Activated naive CD4-positive, alpha-beta T cell treated with anti-CD3 and anti-CD28 coated beads, Interleukin-2, amount 50 U/mL, for 72 hours (primary cell): Measurements from ENCODE around the gene ERICH3. TPM values are rescaled to one million over a fixed set of nuclear protein-coding genes. Genes with fewer than 3 reads are reported as not detected.

ENCODE experiments used
- ATAC-seq, 2 donors: fragments of 150-1000 bp; cut with Tn5 transposase; 2 replicates each; pipeline ENCODE4 v1.10.0; 2021; ENCODE audit warnings: mild to moderate bottlenecking in 2 of 2, moderate library complexity in 2 of 2
- DNase-seq, 2 donors: peaks; one replicate each; pipeline ENCODE4 v3.0.0; 2021 to 2022; ENCODE audit warnings: low spot score in 2 of 2
- H3K27ac Mint-ChIP-seq, 2 donors: one replicate each; pipeline ENCODE4 v1.8.0; 2022; ENCODE audit warnings: mild to moderate bottlenecking in 2 of 2, mixed read lengths in 2 of 2
- H3K36me3 Mint-ChIP-seq, 2 donors: one replicate each; pipeline ENCODE4 v1.8.0; 2022; ENCODE audit warnings: mixed read lengths in 2 of 2
- H3K9me3 Mint-ChIP-seq, 2 donors: one replicate each; pipeline ENCODE4 v1.8.0; 2022; ENCODE audit warnings: mixed read lengths in 2 of 2
- total RNA-seq, 2 donors: library from RNA; stranded (reverse); gene quantifications; one replicate each; pipeline ENCODE4 v1.2.3, GENCODE V29; 2022

Gene ERICH3
- total RNA-seq, 2 donors from 2014 or later, result not detected

DNA sequence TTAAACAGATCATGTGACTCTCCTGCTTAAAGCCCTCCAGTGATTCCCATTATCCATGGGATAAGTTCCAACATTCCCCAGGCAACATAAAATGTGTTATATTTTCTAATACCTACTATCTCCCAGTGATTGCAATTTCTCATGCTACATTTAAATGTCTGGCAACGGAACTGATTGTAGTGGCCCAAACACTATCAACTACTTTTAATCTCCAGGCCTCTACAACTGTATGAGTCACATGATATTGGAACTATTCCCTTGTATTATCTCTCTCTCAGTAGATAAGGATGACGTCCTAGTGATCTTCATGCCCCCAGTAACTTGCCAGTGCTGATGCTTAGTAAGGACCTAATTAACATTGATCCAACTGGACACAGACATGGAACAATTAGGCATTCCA is 49.9 kb downstream of the ERICH3 start:
- no peaks in the 10 kb centered on the region for H3K36me3 Mint-ChIP-seq
- DNase-seq (no peak), ATAC-seq (no peak)
- H3K9me3 Mint-ChIP-seq, result peaks cover 0 to 3% of the 10 kb centered on the region in 2 donors
- no peak overlapping the region for H3K27ac Mint-ChIP-seq

DNA sequence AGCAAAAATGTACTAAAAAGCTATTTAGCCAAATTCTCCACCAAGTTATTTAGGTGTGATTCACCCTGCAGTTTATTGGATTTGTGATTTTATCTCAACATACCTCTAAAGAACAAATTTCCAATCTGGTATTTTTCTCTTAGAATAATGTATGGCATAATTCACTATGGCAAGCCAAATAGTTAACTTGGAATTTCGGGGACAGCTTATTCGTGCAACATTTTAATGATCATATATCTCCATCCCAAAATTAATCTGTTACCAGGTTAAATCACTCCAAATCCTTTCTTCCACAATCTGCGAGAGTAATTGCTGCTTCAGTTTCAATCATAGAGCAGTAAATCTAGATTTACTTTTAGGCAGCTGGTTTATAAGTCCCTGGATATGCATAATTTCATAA is 53.4 kb downstream of the ERICH3 start:
- DNase-seq, result no peak
- Mint-ChIP-seq H3K9me3 (no peaks in the 10 kb centered on the region), H3K27ac (no peak overlapping the region), H3K36me3 (no peaks in the 10 kb centered on the region)
- ATAC-seq, result no peak

DNA sequence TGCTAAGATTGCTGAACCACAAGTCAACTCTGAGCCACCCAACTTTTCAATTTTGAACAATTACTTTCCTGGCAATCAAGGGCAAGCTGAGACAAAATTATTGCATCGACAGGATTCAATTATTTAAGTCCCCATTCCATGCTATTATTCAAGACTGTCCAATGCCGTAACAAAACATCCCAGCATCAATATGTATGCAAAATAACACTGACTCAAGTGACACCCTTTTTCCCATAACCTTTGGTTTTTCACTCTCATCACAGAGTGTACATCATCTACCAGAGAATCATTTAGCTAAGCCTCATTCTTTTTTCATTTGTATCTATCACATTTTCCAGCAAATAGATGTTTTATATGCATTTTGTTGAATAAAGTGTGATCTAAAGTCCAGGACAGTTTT is 54.6 kb downstream of the ERICH3 start:
- ATAC-seq (no peak), DNase-seq (no peak)
- Mint-ChIP-seq H3K36me3 (no peaks in the 10 kb centered on the region), H3K9me3 (no peaks in the 10 kb centered on the region), H3K27ac (no peak overlapping the region)

DNA sequence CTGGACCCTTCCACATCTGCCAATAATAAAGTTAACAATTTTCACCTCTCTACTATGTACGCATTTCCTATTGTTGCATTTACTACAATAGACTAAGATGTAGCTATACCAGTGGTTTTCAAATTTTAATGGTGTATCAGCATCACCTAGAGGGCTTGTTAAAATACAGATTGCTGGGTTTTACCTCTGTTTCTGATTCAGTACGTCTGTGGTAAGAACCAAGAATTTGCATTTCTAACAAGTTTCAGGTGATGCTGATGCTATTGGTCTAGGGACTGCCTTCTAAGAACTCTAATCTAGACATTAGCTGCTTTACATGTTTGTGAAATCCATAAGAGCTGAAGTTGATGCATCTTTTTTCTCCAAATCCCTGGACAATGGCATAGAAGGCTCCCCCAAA is 59.7 kb downstream of the ERICH3 start:
- DNase-seq (no peak), ATAC-seq (no peak)
- Mint-ChIP-seq H3K27ac (no peak overlapping the region), H3K9me3 (no peaks in the 10 kb centered on the region), H3K36me3 (no peaks in the 10 kb centered on the region)

DNA sequence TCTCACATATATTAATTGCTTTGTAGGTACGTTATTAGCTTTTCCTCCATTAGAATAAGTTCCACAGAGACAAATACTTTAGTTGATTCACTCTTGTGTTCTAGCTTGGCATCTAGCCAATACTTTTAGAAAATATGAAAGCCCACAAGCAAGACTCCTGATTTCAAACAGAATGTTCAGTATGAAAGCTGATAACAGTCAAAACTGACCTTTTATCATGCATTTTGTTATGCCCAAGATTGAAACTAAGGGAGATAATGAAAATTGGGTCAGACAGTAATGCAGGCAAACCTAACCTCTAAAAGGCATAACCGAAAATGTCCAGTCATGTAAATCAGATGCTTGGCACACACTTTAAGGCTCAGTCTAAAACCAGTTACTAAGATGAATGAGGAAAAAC is 61.7 kb downstream of the ERICH3 start:
- H3K27ac Mint-ChIP-seq, result no peak overlapping the region
- no peaks in the 10 kb centered on the region for H3K36me3 Mint-ChIP-seq
- ATAC-seq (no peak), DNase-seq (no peak)
- H3K9me3 Mint-ChIP-seq, result no peaks in the 10 kb centered on the region

DNA sequence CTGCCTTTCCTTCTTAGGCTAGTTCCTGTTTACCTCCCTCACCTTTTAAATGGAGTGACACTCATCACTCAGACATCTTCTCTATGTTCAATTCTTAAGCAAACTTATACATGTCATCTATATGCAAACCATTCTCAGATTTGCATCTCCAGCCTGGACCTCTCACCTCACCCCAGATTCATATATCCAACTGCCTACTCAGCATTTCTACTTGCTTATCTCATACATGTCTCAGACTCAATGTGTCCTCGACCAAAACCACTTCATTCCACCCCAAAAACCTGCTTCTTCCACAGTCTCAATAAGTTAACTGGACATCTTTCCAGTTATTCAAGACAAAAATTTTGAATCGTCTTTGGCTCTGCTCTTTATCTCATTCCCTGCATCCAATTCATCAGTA is 62.6 kb downstream of the ERICH3 start:
- Mint-ChIP-seq H3K27ac (no peak overlapping the region), H3K9me3 (no peaks in the 10 kb centered on the region), H3K36me3 (no peaks in the 10 kb centered on the region)
- ATAC-seq, result no peak
- DNase-seq, result no peak

DNA sequence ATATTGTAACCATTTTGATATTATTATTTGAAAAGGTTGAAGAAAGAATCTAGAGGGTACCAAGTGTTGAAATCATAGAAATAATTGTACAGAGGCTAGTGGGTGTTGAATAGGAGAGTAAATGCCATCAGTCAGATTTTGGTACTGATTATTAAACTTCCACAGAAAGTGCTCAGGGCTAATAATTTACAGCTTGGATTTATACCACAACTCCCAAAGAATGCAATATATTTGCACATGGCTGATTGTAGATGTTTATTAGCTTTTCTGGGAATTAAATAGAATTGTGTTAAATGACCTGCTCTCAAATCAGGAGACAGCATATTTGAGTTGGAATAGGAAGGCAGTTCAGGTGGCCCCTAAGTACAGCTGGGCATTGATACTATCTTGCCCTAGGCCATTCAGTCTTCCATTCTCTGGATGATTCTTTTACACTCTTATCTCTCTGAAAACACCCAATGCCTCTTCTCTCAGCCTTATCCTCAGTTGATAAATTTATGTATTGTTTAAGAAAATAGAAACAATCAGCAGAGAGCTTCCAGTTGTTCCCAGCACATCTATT is 63.7 kb downstream of the ERICH3 start:
- ATAC-seq (no peak), DNase-seq (no peak)
- peaks cover 0 to 3% of the 10 kb centered on the region in 2 donors for H3K9me3 Mint-ChIP-seq
- H3K27ac Mint-ChIP-seq, result no peak overlapping the region
- no peaks in the 10 kb centered on the region for H3K36me3 Mint-ChIP-seq

DNA sequence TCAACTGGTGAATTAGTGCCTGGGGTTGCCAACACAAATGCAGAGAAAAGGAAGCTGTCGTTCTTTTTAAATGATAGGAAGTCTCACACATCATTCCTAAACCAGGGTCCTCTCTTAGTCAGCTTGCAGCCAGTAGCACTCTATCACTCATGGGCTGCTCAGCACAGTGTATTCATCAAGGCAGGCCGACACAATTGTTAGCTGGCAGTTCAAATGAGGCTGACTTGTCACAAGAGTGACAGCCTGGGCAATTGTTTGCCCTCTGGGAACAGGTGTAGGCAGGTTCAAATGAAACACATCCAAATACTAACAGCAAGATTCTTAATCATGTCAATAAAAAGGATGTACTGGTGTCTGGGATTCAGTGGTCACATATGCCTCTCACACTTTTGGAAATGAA is 76.9 kb downstream of the ERICH3 start:
- no peak for ATAC-seq
- Mint-ChIP-seq H3K9me3 (no peaks in the 10 kb centered on the region), H3K36me3 (no peaks in the 10 kb centered on the region), H3K27ac (no peak overlapping the region)
- DNase-seq, result no peak

DNA sequence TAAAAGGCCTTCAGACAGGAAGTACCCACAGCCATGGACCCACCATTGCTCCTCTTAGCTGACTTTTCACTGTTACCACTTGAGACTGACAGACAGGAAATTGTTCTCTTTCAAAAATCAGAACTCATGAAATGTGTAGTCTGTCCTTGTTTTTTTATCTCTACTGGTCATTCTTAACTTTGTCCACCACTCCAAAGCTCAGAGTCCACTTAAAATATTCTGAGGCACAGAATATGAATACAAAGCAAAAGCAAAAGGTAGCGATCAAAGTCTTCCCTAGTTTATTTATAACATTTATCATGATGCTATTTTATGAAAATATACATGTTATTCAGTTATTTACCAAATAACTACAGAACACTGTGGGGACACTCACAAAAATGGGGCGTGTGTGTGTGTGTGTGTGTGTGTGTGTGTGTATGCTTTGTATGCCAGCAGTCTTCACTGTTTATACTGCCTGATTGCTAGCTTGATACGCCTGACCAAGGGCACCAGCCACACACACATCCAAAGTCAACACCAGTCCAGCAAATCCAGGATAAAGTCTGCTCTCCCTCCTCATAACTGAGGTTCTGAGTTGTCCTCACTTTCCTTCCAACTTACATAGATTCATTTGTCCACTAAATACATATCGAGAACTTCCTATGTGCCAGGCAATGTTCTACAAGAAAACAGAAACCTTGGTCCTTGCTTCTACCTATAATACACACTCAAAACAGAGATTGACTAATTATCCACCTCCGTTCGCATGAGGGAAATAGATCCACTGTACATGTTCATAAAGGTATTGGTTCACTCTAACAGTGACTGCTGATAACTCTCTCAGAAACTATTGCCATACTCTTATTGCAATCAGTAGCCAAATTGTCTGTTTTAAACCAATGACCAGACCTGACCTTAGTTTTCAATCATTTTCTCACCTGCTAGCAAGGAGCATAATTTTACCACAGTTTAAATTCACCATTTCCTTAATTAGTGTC is 79.4 kb downstream of the ERICH3 start:
- ATAC-seq (no peak), DNase-seq (no peak)
- Mint-ChIP-seq H3K9me3 (no peaks in the 10 kb centered on the region), H3K27ac (no peak overlapping the region), H3K36me3 (no peaks in the 10 kb centered on the region)

DNA sequence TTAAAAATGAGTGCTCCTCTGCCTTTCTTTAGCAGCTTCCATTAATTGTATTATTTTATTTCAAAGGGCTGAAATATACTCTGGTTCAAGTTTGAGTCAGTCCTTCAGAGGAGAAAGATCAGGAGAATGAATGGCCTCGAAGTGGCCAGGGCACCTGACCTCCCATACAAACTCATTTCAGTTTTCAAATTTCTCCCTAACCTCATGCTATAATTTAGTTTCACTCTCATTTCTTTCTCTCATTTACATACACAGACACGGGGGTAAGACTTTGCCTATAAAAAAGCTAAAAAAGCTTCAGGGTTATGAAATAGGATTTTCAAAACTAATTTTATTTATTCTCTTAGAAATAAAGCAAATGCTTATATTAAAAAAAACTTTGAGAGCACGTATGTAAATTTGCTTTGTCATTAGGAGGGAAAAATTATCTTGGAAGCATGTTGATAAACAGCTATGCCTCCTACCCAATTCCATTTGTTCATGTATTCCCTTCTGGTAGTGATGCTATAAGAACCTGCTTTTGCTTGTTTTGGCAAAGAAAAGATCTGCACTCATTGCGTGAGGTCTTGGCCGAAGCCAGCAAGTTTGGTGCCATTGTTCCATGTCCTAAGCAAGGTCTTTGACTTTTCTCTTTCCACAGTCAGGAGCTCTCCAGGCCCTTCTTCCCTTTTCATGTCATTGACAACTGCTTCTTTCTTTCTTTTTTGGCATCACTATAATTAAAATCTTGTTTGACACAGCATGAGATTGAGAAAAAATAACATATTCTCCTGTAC is 80.8 kb downstream of the ERICH3 start:
- Mint-ChIP-seq H3K36me3 (no peaks in the 10 kb centered on the region), H3K27ac (no peak overlapping the region), H3K9me3 (no peaks in the 10 kb centered on the region)
- no peak for DNase-seq
- ATAC-seq, result no peak

DNA sequence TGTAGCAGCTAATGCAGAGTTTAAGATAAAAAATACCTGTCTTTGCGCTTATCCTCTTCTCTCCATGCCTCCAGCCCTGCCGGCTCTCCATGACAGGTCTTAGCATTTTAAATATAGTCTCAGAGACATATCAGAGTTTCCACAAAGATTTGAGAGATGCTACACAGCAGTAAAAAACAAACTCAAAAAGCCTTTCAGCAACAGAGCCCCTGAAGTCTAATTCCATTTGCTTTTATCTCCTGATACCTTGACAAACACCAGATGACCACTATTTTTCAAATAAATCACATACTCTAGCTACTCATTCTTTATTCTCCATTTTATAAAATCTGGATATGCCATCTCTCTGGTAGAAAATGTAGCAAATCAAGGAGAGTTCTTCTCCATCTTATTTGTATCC is 81.6 kb downstream of the ERICH3 start:
- no peaks in the 10 kb centered on the region for H3K9me3 Mint-ChIP-seq
- no peak overlapping the region for H3K27ac Mint-ChIP-seq
- H3K36me3 Mint-ChIP-seq, result no peaks in the 10 kb centered on the region
- ATAC-seq, result no peak
- no peak for DNase-seq

DNA sequence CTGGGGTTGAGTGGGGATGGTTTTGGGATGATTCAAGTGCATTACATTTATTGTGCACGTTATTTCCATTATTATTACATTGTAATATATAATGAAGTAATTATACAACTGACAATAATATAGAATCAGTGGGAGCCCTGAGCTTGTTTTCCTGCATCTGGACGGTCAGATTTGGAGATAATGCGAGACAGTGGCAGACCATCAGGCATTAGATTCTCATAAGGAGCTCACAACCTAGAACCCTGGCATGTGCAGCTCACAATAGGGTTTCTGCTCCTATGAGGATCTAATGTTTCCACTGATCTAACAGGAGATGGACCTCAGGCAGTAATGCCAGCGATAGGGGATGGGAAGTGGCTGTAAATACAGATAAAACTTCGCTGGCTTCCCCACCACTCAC is 83.3 kb downstream of the ERICH3 start:
- Mint-ChIP-seq H3K36me3 (no peaks in the 10 kb centered on the region), H3K9me3 (no peaks in the 10 kb centered on the region)
- no peak for ATAC-seq

DNA sequence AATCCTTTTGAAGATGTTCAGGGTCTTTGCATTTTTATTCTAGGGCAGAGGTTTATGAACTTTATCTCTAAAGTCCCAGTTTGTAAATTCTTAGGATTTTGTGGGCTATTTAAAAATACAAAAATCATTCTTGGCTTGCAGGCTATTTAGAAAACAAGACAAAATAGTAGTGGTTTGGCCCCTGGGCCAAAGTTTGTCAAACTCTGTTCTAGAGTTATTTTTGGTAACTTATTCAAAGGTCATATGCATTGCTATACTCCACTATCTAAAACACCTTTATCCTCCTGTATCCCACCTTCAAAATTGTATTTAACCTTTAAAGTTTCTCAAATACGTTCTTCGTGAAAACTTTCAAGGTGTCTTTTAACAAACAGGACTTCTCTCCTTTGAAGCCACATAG is 85.7 kb downstream of the ERICH3 start:
- Mint-ChIP-seq H3K36me3 (no peaks in the 10 kb centered on the region), H3K9me3 (no peaks in the 10 kb centered on the region), H3K27ac (no peak overlapping the region)
- DNase-seq (no peak), ATAC-seq (no peak)

More for the DNA sequence above, 83.3 kb downstream of the ERICH3 start:
- no peak overlapping the region for H3K27ac Mint-ChIP-seq
- no peak for DNase-seq

DNA sequence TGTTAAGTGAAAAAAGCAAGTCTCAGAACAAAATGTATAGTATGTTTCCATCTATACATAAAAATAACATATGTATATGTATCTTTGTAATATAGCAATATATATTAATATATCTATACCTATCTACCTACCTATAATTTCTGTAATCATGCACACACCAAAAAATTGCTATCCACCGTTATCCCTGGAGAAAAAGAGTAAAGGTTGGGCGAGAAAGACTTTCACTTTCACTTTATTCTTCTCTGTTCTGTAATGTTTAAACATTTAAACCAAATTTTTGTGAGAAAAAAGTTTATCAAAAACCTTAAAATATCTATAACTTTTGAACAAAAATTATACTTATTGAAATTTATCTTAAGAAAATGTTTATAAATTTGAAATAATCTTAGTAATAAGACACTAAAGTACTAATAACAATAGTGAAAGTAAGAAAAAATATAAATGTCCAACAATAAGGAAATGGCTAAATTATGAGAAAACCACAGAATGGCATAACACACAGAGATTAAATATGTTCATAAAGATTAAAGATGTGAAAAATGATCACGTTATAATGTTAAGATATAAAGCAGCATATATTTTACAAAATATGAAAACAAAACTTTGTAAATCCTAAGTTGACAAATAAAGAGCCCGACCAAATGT is 87.2 kb downstream of the ERICH3 start:
- DNase-seq (no peak), ATAC-seq (no peak)
- Mint-ChIP-seq H3K27ac (no peak overlapping the region), H3K9me3 (no peaks in the 10 kb centered on the region), H3K36me3 (no peaks in the 10 kb centered on the region)

DNA sequence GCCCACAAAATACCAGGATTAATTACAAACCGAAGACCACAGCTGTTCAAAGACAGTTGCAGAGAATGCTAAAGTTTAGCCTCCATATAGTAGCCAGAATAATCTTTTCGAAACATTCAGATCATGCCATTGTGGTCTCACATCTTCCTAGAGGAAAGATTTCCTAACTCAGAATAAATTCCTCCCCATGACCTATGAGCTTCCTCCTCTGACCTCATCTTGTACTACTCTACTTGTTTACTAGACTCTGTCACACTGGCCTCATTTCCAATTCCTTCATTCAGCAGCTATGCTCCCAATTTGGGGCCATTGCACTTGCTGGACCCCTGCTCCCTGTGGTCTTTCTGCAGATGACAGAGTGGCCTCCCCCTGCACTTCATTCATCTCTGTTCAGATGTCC is 89.4 kb downstream of the ERICH3 start:
- Mint-ChIP-seq H3K27ac (no peak overlapping the region), H3K9me3 (no peaks in the 10 kb centered on the region), H3K36me3 (no peaks in the 10 kb centered on the region)
- DNase-seq (no peak), ATAC-seq (no peak)

DNA sequence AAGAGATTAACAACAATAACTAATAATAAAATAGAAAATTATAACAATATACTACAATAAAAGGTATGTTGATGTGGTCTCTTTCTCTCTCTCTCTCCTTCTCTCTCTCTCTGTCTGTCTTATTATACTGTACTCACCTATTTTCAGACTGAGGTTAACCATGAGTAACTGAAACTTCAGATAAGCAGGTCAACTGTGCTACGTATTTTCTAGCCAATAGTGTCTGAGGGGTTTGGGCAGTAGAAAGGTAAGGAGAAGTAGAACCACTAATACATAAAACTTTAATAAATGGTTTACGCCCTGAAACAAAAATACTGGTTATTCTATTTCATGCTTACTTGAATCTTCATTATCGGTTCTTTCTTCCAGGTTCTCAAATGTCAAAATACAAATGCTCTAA is 90.2 kb downstream of the ERICH3 start:
- no peak for ATAC-seq
- Mint-ChIP-seq H3K36me3 (no peaks in the 10 kb centered on the region), H3K9me3 (no peaks in the 10 kb centered on the region)

DNA sequence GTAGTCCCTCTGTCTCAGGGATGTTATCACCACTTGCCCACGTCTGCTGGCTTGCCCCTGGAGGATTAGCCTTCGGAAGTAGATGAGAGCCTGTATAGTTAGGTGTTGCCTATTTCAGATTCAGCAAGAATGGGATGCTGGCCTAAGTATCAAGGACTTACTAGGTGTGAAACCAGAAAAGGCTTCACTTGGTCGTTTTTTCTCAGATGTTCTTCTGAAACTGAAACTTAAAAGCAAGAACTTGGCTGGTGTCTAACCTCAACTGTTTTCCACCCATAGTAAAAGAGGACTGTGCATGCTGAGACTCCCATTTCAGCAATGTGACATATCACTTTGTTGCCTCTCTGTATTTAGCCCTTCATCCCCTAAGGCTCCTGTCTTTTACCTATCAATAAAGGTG is 94.2 kb downstream of the ERICH3 start:
- Mint-ChIP-seq H3K36me3 (no peaks in the 10 kb centered on the region), H3K9me3 (no peaks in the 10 kb centered on the region), H3K27ac (no peak overlapping the region)
- DNase-seq (no peak), ATAC-seq (no peak)

More for the DNA sequence above, 90.2 kb downstream of the ERICH3 start:
- DNase-seq, result no peak
- no peak overlapping the region for H3K27ac Mint-ChIP-seq
